ENCODE results near the gene USP48. TPM values are rescaled to one million over a fixed set of nuclear protein-coding genes. Genes with fewer than 3 reads are reported as not detected.

USP48 gene
- total and polyA plus RNA-seq, 7 donors, result 12.6 to 77.0 (median 47.1) TPM

- TF ChIP-seq POLR2A (IDR thresholded peaks at IDR 0.05), result no peak
- TF ChIP-seq POLR2AphosphoS5 (IDR thresholded peaks at IDR 0.05), result no peak
- TF ChIP-seq, protein P1, sequence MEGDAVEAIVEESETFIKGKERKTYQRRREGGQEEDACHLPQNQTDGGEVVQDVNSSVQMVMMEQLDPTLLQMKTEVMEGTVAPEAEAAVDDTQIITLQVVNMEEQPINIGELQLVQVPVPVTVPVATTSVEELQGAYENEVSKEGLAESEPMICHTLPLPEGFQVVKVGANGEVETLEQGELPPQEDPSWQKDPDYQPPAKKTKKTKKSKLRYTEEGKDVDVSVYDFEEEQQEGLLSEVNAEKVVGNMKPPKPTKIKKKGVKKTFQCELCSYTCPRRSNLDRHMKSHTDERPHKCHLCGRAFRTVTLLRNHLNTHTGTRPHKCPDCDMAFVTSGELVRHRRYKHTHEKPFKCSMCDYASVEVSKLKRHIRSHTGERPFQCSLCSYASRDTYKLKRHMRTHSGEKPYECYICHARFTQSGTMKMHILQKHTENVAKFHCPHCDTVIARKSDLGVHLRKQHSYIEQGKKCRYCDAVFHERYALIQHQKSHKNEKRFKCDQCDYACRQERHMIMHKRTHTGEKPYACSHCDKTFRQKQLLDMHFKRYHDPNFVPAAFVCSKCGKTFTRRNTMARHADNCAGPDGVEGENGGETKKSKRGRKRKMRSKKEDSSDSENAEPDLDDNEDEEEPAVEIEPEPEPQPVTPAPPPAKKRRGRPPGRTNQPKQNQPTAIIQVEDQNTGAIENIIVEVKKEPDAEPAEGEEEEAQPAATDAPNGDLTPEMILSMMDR (IDR thresholded peaks at IDR 0.05), result no peak
- no peak for TF ChIP-seq EP300 (IDR thresholded peaks at IDR 0.05)
- Histone ChIP-seq H3K27me3 (no peaks in the 10 kb centered on the region), H3K9me3 (no peaks in the 10 kb centered on the region), H3K4me1 (no peaks in the 10 kb centered on the region), H3K36me3 (peaks cover 17 to 75% (median 27%) of the 10 kb centered on the region in 4 donors), H3K4me3 (no peak overlapping the region), H3K27ac (no peak overlapping the region)
- DNase-seq, result no peak
- WGBS, 2 donors, result 91 to 94% methylated on average over 6 of the region's 6 CpGs
- intact Hi-C loops (cut with DNase I), result no loop called here
These were observed 86.0 kb downstream of the USP48 start for GRCh38 chr1:21696931-21697330.

GRCh38 chr1:21693732-21694131 lies 89.2 kb downstream of the USP48 start:
- H3K27me3 ChIP-seq, result no peaks in the 10 kb centered on the region
- H3K36me3 ChIP-seq, result peaks cover 13 to 77% (median 24%) of the 10 kb centered on the region in 4 donors
- DNase-seq, result no peak
- H3K4me3 ChIP-seq, result no peak overlapping the region
- H3K9me3 ChIP-seq, result no peaks in the 10 kb centered on the region
- no peaks in the 10 kb centered on the region for H3K4me1 ChIP-seq
- TF ChIP-seq, protein P1 (IDR thresholded peaks at IDR 0.05), result no peak
- no peak for TF ChIP-seq EP300 (IDR thresholded peaks at IDR 0.05)
- TF ChIP-seq POLR2AphosphoS5 (IDR thresholded peaks at IDR 0.05), result no peak
- TF ChIP-seq POLR2A (IDR thresholded peaks at IDR 0.05), result no peak
- intact Hi-C loops (cut with DNase I), result no loop called here
- no peak overlapping the region for H3K27ac ChIP-seq

- DNase-seq, result no peak
- TF ChIP-seq, protein P1 (IDR thresholded peaks at IDR 0.05), result no peak
- TF ChIP-seq POLR2AphosphoS5 (IDR thresholded peaks at IDR 0.05), result no peak
- Histone ChIP-seq H3K4me3 (no peak overlapping the region), H3K4me1 (no peaks in the 10 kb centered on the region), H3K9me3 (no peaks in the 10 kb centered on the region), H3K27me3 (no peaks in the 10 kb centered on the region), H3K27ac (no peak overlapping the region), H3K36me3 (peaks cover 13 to 93% (median 25%) of the 10 kb centered on the region in 4 donors)
- intact Hi-C loops (cut with DNase I), result no loop called here
- 80 to 86% methylated on average over 3 of the region's 3 CpGs for WGBS, 2 donors
These were observed 91.2 kb downstream of the USP48 start for GRCh38 chr1:21691739-21692138.

GRCh38 chr1:21689661-21690372 lies 93.1 kb downstream of the USP48 start:
- H3K9me3 ChIP-seq, result no peaks in the 10 kb centered on the region
- H3K27me3 ChIP-seq, result no peaks in the 10 kb centered on the region
- no peak for DNase-seq
- WGBS, 2 donors, result 86 to 92% methylated on average over 6 of the region's 6 CpGs
- H3K36me3 ChIP-seq, result peaks cover 13 to 93% (median 29%) of the 10 kb centered on the region in 4 donors
- no peak overlapping the region for H3K4me3 ChIP-seq
- no peaks in the 10 kb centered on the region for H3K4me1 ChIP-seq
- TF ChIP-seq POLR2AphosphoS5 (IDR thresholded peaks at IDR 0.05) (no peak), POLR2A (IDR thresholded peaks at IDR 0.05) (no peak), EP300 (IDR thresholded peaks at IDR 0.05) (no peak)
- TF ChIP-seq, protein P1 (IDR thresholded peaks at IDR 0.05), result no peak
- intact Hi-C loops (cut with DNase I), result no loop called here
- no peak overlapping the region for H3K27ac ChIP-seq

GRCh38 chr1:21687081-21687529 lies 95.8 kb downstream of the USP48 start:
- no peak for TF ChIP-seq POLR2A (IDR thresholded peaks at IDR 0.05)
- TF ChIP-seq, protein P1 (IDR thresholded peaks at IDR 0.05), result no peak
- TF ChIP-seq EP300 (IDR thresholded peaks at IDR 0.05), result no peak
- no peak for TF ChIP-seq POLR2AphosphoS5 (IDR thresholded peaks at IDR 0.05)
- H3K27ac ChIP-seq, result no peak overlapping the region
- no peaks in the 10 kb centered on the region for H3K27me3 ChIP-seq
- intact Hi-C loops (cut with DNase I), result no loop called here
- H3K9me3 ChIP-seq, result no peaks in the 10 kb centered on the region
- H3K4me3 ChIP-seq, result no peak overlapping the region
- peaks cover under 1 to 75% (median 20%) of the 10 kb centered on the region in 4 donors for H3K36me3 ChIP-seq
- H3K4me1 ChIP-seq, result no peaks in the 10 kb centered on the region
- no peak for DNase-seq
- WGBS, 2 donors, result 99% methylated on average over 2 of the region's 2 CpGs
